Activated CD4-positive, alpha-beta T cell treated with anti-CD3 and anti-CD28 coated beads, Interleukin-2, amount 50 U/mL, for 16 hours (primary cell): ENCODE data around the gene FASTKD2.
A peak's percentile ranks its signal among the peaks of the same experiment; 100 is the strongest.
"Not testable (repeated sequence)": the region's sequence is repeated elsewhere in the genome, so short reads cannot be mapped to it uniquely, and the experiment has no call there.

Experiments used
- DNase-seq: peaks from one replicate; pipeline ENCODE4 v3.0.0-alpha.2; 2020

The FASTKD2 gene

GRCh38 chr2:206792645-206793044 lies 27.2 kb downstream of the FASTKD2 start:
- no peak for DNase-seq

DNA sequence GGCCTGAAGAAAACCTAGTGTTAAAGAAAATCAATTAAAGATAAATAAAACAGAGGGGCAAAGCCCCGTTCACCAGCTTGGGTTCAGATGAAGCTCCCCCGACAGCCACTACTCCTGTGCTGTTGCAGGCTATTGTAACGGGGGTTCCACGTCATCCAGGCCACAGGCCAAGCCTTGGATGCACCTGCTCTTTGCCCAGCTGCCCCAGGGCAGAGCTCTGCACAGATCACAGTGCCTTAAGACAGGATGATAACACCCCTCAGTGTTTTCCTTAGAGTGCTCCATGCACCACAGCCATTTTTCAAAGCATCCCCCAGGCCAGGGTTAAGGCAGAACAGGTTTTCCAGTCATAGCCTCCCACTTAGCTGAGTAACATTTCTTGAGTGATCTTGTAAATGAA lies 32.0 kb downstream of the FASTKD2 start:
- DNase-seq = no peak

DNA sequence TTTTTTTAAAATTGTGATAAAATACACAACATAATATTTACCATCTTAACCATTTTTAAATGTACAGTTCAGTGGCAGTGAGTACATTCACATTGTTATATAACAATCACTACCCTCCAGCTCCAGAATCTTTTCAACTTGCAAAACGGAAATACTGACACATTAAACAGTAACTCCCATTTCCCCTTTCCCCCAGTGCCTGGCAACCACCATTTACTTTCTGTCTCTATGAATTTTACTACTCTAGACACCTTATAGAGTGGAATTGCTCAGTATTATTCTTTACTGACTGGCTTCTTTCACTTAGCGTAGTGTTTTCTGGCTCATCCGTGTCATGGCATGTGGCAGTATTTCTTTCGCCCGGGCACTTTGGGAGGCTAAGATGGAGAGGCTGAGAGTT lies 32.6 kb downstream of the FASTKD2 start:
- DNase-seq = peak; percentile 30

- DNase-seq = peak; percentile 25
These were observed 33.7 kb downstream of the FASTKD2 start for GRCh38 chr2:206799083-206799482.

GRCh38 chr2:206800506-206801417 lies 35.4 kb downstream of the FASTKD2 start:
- peak; percentile 50 for DNase-seq

DNA sequence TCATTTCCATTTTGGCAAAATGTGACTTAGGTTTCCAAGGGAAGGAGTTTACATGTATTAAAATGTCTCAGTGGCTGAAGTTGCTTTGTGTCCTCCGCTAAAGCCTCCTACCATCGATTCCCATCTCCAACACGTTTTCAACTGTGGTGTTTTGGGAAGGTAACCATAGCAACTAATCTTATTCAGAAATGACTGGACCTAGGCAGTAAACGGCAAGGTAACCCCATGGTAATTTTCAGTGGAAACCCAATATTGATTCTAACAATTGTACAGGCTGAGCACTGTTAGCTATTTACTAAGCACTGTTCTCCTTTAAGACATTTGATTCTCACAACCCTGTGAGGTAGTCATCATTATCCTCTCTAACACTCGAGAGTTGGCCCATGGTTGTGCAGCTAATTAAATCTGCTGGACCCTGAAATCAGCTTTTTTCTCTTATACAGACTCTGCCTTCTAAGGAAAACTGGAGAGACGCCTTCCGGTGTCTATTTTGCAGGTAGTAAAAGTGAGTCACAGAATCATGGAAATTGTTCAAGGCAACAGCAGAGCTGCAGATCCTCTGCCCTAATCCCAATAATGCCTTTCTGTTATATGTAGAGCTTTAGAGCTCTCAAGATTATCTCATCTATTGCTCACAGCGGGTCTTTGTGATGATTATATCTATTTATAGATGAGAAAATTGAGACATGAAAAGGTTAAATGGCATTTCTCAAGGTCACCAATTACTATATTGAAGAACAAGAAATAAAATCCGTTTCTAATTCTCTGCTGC lies 36.2 kb downstream of the FASTKD2 start:
- no peak for DNase-seq

DNA sequence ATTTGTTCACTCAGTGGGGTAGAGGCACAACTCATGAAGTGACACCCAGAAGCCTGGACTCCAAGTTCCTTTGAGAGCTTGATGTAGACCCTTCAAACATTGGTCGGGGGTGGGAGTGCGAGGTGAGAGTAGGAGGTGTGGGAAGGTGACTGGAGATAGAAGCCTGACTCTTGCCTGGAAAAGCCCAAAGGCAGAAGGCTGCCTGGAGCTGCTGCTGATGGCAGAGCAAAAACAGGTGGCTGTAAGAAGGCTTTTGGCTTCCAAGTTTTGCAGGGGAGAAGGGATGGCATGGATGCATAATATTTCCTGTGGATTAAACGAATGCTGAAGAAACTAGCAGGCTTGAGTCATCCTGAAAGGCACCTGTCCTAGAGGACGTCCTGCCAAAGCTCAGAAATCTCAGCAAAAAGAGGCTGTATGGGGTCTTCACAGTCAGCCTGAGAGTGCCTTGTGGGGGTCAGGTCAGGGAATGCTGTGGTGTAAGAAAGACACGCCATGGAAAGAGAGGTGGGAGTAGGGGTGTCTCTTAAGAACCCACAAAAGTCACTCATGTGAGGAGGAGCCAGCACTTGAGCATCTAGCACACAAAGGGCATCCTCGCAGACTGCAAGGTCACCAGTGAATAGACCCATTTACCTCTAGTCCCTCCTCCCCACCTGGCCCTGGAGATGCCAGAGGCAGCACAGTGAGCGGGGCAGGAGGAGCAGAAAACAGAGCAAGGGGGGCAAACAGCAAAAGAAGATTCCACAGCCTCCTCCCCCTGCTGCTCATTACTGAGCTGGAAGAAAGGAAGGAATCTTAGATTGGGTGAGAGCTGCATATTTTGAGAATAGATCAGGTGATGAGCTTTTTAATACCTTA lies 37.5 kb downstream of the FASTKD2 start:
- DNase-seq = no peak

DNA sequence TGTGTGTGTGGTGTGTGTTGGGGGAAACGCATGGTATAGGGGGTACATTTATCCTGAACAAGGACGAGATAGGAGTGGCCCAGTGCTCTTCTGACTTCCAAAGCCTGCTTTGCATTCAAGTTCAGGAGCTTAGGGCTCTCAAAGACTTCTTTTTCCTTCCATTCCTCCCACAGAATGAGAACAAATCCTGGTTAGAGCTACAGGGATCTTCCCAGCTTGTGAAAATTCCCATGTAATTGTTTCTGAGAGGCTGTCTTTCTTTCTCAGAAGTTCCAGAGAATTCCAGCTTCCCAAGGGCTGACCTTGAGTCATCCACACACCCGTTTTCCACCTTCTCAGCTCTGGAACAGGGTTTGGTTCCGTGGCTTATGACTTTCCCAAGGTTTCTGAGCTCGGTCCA lies 38.9 kb downstream of the FASTKD2 start:
- DNase-seq = no peak

GRCh38 chr2:206805887-206806607 lies 40.6 kb downstream of the FASTKD2 start:
- DNase-seq = no peak

- not testable (repeated sequence) for DNase-seq
These were observed 42.2 kb downstream of the FASTKD2 start for GRCh38 chr2:206807624-206808023.

GRCh38 chr2:206812471-206812870 lies 47.1 kb downstream of the FASTKD2 start:
- not testable (repeated sequence) for DNase-seq

GRCh38 chr2:206814498-206814897 lies 49.1 kb downstream of the FASTKD2 start:
- no peak for DNase-seq

DNA sequence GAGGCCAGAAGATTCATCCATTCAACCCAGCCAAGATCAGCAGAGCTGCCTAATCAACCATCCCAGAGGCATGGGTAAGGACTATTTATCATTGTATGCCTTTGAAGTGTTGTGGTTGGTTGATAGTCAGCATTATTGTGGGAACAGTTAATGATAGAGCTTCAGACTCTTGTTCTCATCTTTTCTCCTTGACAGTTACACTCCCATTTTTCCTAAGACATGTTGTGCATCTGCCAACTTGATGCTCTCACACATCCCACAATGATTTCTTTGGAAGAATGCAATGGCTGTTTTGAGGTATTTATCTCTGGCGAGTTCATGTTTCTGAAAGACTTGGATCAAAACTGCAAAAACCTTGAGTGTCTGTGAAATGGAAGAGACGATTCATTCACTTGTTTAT lies 55.4 kb downstream of the FASTKD2 start:
- no peak for DNase-seq

GRCh38 chr2:206823178-206823577 lies 57.8 kb downstream of the FASTKD2 start:
- no peak for DNase-seq

DNA sequence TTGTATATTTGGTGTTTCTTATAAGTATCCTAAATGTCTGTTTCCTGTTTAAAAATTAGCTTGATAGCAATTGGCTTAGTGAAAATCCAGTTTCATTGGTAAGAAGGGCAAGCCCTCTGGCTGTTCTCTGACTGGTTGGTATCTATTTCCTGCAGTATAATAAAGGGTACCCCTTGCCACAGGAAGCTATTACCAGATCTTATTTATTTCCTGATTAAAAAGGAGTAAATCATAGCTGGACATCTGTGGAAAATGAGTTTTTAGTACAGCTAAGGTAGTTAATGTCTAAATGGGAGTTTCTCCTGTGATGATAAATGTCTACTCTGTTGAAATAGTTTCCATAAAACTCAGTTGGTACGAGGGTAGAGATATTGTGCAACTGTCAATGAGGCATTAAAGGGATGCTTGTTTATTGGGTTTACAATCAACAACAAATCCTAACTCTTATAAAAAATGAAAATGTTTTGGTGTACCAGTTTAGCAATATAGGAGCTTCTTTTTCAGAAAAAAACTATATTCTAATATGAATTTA lies 58.7 kb downstream of the FASTKD2 start:
- DNase-seq = no peak

DNA sequence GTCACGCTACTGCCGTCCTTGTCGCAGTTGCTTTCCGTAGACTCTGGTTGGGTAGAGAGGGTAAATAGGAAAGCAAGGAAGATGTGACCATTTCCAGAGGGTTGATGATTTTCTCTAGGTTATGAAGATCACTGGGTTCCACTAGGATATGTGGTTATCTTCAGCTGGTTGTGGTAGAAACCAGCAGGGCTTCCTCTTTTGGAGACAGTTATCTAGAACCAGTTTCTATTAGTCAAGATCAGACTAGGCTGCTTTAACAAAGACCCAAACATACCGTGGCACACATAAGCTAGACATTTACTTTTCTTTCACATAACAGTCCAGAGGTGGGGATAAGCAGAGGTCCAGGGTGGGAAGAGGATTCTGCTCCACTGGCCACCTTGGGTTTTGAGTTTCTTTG lies 59.6 kb downstream of the FASTKD2 start:
- no peak for DNase-seq

GRCh38 chr2:206831442-206831995 lies 66.1 kb downstream of the FASTKD2 start:
- no peak for DNase-seq

DNA sequence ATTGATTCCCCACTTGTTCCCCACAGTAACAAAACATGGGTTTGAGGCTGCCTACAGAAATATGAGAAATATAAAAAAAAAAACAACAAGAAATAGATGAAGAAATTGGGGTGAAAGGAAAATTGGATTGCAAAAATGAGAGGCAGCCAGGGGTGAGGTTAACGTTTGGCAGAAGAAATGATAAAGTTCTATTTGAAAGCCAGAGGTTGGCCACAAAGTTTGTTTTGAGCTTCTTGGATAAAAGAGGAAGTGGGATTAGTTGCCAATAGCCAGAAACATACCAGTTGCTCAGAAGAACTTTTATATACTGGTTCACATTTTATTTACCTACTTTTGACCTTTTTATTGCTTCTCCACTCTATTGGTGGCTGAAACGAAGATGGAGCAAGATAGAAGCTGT lies 67.5 kb downstream of the FASTKD2 start:
- DNase-seq = no peak

DNA sequence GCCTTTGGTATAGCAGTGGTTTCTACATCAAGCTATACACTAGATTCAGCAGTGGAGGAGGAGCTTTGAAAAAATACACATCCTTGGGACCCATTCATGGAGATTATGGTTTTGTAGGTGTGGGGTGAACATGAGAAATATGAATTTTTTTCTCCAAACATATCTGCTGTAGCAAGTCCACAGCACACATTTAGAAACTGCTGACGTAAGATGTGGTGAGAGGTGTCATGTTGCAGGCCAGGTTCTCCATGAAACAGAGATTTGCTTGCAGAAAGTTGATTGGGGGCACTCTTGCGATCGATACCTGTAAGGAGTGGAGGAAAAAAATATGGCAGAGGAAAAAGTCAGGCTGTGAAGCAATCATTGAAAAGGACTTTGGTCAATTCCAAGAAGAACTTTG lies 67.9 kb downstream of the FASTKD2 start:
- DNase-seq = no peak

- no peak for DNase-seq
These were observed 71.3 kb downstream of the FASTKD2 start for GRCh38 chr2:206836722-206837121.

- DNase-seq = no peak
These were observed 72.4 kb downstream of the FASTKD2 start for GRCh38 chr2:206837775-206838174.

GRCh38 chr2:206838690-206839089 lies 73.3 kb downstream of the FASTKD2 start:
- no peak for DNase-seq
